Iris pigment epithelial cell (primary cell): ENCODE results near the gene SEC24A.
"Not testable (repeated sequence)": the region's sequence is repeated elsewhere in the genome, so short reads cannot be mapped to it uniquely, and the experiment has no call there.

ENCODE experiments used
- DNase-seq: peaks from one replicate; pipeline ENCODE4 v3.0.0-alpha.2; 2011; ENCODE audit warnings: low read depth

The SEC24A gene

DNA sequence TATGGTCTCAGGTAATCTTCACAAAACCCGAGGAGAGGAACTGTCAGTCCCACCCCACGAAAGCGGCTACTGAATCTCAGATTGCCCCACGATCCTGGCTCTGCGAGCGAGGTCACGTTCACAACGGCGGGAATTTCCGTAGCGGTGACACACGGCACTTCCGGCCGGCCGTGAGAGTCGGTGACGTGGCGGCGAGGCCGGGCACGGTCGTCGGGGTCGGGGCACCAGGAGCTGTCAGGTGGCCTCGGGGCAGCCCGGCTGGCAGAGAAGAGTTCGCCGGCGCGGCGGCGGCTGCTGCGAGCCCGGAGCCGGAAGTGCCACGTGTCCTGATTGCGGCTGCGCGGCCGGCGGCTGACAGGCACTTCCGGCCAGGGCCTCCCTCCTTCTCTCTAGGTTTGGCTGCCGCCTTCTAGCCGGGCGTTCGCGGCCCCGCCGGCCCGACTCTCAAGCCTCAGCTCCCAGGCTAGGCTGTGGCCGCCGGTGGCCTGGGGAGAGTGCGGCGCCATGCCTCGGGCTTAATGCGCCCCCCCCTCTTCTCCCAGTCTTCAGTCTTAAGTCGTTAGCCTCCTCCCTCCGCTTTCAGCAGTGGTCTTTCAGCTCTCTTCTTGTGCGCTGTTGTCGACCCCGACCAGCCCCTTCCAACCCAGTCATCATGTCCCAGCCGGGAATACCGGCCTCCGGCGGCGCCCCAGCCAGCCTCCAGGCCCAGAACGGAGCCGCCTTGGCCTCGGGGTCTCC is at the start of gene SEC24A:
Gene SEC24A, plus strand, starts transcription at position 361 of the 738 bp plus-strand sequence. Its CDS starts 292 bp downstream, at position 653.
- DNase-seq = peak; percentile 86

DNA sequence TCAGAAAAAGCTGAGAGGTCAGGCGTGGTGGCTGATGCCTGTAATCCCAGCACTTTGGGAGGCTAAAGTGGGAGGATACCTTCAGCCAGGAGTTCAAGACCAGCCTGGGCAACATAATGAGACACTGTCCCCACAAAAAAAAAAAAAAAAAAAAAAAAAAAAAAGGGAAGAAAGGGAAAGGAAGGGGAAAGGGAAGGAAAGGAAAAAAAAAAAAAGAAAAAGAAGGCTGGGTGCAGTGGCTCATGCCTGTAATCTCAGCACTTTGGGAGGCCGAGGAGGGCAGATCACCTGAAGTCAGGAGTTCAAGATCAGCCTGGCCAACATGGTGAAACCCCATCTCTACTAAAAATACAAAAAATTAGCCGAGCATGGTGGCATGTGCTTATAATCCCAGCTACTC is 48.8 kb upstream of the SEC24A start:
- not testable (repeated sequence) for DNase-seq

DNA sequence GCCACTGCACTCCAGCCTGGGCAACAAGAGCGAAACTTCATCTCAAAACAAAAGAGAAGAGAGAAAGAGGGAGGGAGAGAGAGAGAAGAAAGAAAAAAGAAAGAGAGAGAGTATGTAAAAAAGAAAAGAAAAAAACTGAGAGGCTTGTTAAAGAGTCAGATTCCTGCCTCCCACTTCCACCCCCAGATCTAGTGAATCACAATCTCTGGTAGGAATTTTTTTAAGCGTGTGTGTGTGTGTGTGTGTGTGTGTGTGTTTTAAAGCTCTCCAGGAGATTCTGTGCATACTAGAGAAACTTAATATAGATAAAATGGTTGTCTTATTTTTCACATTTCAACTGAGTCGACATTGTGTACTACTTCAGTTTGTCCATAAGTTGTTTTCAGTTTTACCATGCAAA is 48.0 kb upstream of the SEC24A start:
- peak; percentile 83 for DNase-seq

GRCh38 chr5:134603059-134603458 is 45.5 kb upstream of the SEC24A start:
- peak; percentile 82 for DNase-seq

DNA sequence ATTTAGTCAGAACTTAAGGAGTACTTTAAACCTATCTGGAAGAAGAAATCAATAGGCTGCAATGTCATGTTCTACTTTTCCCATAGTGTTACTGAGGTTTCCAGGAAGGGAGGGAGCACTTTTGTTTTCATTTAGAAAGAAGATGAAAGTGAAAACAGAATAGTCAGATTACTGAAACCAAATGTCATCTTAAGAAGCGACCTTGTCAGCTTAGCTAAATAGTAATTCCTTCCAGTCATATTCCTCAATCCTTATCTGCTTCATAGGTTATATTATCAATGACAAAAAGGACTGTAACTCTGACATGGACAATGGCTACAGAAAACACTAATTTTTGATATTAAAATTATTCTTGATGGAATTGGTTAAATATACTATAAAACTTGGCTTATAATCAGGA is 43.7 kb upstream of the SEC24A start:
- peak; percentile 20 for DNase-seq

GRCh38 chr5:134606726-134607125 is 41.9 kb upstream of the SEC24A start:
- peak; percentile 39 for DNase-seq

DNA sequence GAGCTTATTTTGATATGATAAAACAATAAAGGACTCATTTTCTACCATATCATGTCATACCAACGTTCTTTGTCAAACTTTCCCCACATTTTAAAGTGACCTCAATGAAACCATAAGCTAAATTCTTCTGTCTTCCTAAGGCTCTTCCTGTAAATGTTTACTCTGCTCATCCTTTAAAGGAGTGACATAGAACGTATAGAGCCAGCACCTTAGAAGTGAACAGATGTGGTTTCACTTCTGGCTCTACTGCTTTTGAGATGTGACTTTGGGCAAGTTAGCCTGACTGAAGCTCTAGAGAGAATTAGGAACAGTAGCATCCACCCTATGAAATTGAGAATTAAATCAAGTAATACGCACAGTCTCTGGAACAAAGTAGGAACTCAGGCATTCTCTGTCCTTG is 40.0 kb upstream of the SEC24A start:
- no peak for DNase-seq

DNA sequence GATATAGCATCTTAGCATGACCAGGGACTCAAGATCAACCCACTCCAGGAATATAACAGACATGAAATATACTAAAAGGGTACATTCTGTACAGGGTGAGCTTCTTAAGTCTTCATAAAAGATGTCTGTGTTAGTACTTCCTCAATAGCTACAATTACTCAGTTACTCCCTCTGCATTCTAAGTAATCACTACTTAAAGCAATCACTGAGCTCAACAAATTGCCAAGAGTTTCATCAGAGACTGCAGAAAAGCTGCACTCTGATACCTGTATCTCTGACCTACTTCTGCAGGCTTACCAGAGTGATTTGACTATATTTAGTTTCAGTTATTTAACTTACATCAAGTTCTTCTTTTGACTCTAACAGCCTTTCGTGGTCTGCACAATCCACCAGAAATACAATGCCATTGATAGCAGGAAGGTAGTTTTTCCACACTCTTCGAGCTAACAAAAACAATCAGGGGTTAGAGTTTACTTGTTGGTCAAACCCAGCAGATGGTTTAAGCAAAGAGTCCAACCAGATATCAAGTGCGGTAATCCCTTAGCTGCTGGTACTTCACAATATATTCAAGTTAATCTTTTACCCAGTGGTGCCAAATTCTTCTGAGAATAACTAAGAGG is 39.2 kb upstream of the SEC24A start:
- DNase-seq = no peak

GRCh38 chr5:134610725-134611124 is 37.9 kb upstream of the SEC24A start:
- no peak for DNase-seq

- no peak for DNase-seq
Observed at GRCh38 chr5:134611515-134611914, 37.1 kb upstream of the SEC24A start.

DNA sequence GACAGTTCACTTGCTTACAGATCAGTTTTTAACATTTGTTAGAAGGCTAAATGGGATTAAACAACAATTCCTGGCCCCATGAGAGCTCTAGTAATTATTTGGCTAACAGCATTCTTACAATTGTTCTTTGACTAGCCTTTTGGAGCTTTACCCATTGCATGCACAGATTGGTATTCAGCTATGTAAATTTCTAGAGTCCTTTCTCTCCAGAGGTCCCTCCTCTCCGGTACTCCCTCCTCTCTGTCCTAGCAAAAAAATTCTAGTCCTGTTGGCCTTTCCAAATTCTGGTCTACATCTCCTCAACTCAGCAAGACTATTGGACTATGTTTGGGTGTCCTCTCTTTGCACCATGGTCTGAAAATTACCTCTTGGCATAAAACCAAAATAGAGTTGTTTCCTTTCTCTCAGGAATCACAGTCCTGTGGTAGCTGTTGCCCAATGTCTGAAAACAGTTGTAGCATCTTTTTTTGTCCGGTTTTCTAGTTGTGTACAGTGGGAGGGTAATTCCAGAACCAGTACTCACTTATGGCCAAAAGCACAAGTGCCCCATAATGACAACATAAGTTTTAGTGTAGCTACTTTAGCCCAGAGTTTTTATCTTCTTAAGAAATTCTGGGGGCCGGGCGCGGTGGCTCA is 34.0 kb upstream of the SEC24A start:
- DNase-seq = peak; percentile 56

DNA sequence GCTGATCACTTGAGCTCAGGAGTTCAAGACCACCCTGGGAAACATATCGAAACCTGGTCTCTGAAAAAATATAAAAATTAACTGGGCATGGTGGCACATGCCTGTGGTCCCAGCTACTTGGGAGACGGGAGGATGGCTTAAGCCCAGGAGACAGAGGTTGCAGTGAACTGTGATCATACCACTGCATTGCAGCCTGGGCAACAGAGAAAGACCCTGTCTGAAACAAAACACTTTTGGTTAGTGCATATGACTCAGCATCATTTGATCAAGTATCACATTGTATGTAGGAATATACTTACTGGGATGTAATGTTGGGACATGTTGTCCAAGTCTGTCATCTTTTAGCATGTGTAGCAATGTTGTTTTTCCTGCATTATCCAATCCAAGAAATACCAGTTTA is 28.0 kb upstream of the SEC24A start:
- DNase-seq = no peak

- DNase-seq = no peak
Observed at GRCh38 chr5:134625559-134625958, 23.0 kb upstream of the SEC24A start.

- DNase-seq = peak; percentile 96
Observed at GRCh38 chr5:134626369-134627014, 22.1 kb upstream of the SEC24A start.

DNA sequence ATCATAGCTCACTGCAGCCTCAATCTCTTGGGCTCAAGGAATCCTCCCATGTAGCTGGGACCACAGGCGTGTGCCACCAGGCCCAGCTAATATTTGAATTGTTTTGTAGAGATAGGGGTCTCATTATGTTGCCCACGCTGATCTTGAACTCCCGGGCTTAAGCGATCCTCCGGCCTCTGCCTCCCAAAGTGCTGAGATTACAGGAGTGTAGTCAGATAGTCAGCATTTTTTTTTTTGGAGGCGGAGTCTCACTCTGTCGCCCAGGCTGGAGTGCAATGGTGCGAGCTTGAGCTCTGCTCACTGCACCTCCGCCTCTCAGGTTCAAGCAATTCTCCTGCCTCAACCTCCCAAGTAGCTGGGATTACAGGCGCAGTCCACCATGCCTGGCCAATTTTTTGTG is 14.4 kb upstream of the SEC24A start:
- DNase-seq = no peak

GRCh38 chr5:134635366-134635765 is 13.2 kb upstream of the SEC24A start:
- DNase-seq = not testable (repeated sequence)

GRCh38 chr5:134637116-134637721 is 11.4 kb upstream of the SEC24A start:
- no peak for DNase-seq

GRCh38 chr5:134638760-134639201 is 9.8 kb upstream of the SEC24A start:
- DNase-seq = no peak

DNA sequence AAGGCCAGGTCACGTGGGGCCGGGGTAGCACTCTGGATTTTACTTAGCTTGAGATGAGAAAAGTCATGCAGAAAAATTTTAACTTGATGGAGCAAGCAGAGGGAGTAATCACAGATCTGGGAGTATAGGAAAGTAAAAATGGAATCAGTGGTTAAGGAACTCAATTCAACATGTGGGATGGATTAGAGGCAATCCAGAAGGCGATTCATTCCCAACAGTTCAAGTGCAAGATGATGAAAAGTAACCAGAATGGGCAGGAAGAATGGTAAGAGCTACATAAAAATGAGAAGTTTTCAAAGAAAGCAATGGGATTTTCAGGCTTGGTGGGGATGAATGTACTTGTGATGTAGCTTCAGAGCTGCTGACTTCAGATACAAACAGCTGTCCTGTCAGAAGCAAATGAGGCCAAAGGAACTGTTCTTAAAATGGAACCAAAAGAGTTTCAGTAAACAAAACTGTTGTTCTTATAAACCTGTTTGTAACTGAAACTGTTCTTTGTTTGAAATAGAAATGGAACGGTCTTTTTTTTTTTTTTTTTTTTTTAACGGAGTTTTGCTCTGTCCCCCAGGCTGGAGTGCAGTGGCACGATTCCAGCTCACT is 5.6 kb upstream of the SEC24A start:
- DNase-seq = no peak

GRCh38 chr5:134647750-134648424 is 698 bp upstream of the SEC24A start:
- DNase-seq = peak; percentile 72

- peak; percentile 13 for DNase-seq
Observed at GRCh38 chr5:134649163-134649835, 714 bp downstream of the SEC24A start.
